GM19372 (cell line): ENCODE results near the gene PARD3B.

ENCODE experiments used
- ATAC-seq: cut with Tn5 transposase; IDR thresholded peaks from one replicate; pipeline ENCODE4 v1.9.1; 2021; ENCODE audit warnings: mild to moderate bottlenecking, low read depth, moderate library complexity; ENCODE audit not compliant: unreplicated experiment

The PARD3B gene

GRCh38 chr2:204647626-204648025 lies 102.4 kb downstream of the PARD3B start:
- no peak for ATAC-seq

GRCh38 chr2:204650611-204651010 lies 105.3 kb downstream of the PARD3B start:
- ATAC-seq = no peak

- no peak for ATAC-seq
These were observed 106.8 kb downstream of the PARD3B start for GRCh38 chr2:204652063-204652462.

GRCh38 chr2:204654669-204655068 lies 109.4 kb downstream of the PARD3B start:
- no peak for ATAC-seq

GRCh38 chr2:204655101-204655500 lies 109.8 kb downstream of the PARD3B start:
- no peak for ATAC-seq

GRCh38 chr2:204655626-204656025 lies 110.4 kb downstream of the PARD3B start:
- no peak for ATAC-seq

- no peak for ATAC-seq
These were observed 111.7 kb downstream of the PARD3B start for GRCh38 chr2:204657024-204657423.

GRCh38 chr2:204662956-204663355 lies 117.7 kb downstream of the PARD3B start:
- ATAC-seq = no peak

- no peak for ATAC-seq
These were observed 118.6 kb downstream of the PARD3B start for GRCh38 chr2:204663816-204664425.

- no peak for ATAC-seq
These were observed 119.4 kb downstream of the PARD3B start for GRCh38 chr2:204664708-204665121.

- no peak for ATAC-seq
These were observed 119.9 kb downstream of the PARD3B start for GRCh38 chr2:204665207-204665606.

- ATAC-seq = no peak
These were observed 120.5 kb downstream of the PARD3B start for GRCh38 chr2:204665771-204666170.

GRCh38 chr2:204667990-204668389 lies 122.7 kb downstream of the PARD3B start:
- no peak for ATAC-seq

- no peak for ATAC-seq
These were observed 124.1 kb downstream of the PARD3B start for GRCh38 chr2:204669382-204669781.

- ATAC-seq = no peak
These were observed 124.8 kb downstream of the PARD3B start for GRCh38 chr2:204670124-204670523.

- no peak for ATAC-seq
These were observed 125.5 kb downstream of the PARD3B start for GRCh38 chr2:204670756-204671155.

- ATAC-seq = no peak
These were observed 127.5 kb downstream of the PARD3B start for GRCh38 chr2:204672772-204673171.

- ATAC-seq = no peak
These were observed 128.6 kb downstream of the PARD3B start for GRCh38 chr2:204673877-204674276.

- ATAC-seq = no peak
These were observed 132.8 kb downstream of the PARD3B start for GRCh38 chr2:204678031-204678430.

GRCh38 chr2:204680576-204680975 lies 135.3 kb downstream of the PARD3B start:
- ATAC-seq = no peak

GRCh38 chr2:204681412-204681811 lies 136.1 kb downstream of the PARD3B start:
- ATAC-seq = no peak

- ATAC-seq = no peak
These were observed 138.1 kb downstream of the PARD3B start for GRCh38 chr2:204683384-204683783.

GRCh38 chr2:204686406-204686805 lies 141.1 kb downstream of the PARD3B start:
- no peak for ATAC-seq
